Measurements from ENCODE around the gene NAPG.

NAPG gene

DNA sequence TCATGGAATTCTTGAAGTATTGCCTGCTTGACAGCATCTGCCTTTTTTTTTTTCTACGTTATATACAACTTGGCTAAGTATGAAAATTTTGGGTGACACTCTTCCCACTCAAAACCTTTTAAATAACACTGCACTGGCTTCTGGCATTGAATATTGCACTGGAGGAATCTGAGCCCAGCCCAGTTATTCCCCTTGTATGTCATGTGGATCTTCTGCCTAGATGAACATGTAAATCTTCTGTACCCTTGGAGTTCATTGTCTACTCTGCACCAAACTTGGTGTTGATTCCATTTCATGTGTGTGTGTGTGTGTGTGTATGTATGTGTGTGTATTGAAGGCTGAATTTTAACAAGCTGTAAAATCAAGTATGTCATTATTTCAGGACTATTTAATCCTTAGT, 59.4 kb downstream of the NAPG start:
- H3K4me3 ChIP-seq (replicated peaks; ENCODE audit: insufficient read depth, low read length) = no peak overlapping the region
- DNase-seq (ENCODE audit: low read depth in 1 of 2, low spot score in 1 of 2) = no peak
- H3K27ac ChIP-seq (replicated peaks) = no peak overlapping the region
- H3K27me3 ChIP-seq (ENCODE audit: insufficient read depth, poor library complexity, severe bottlenecking) = no peaks in the 10 kb centered on the region
- TF ChIP-seq POLR2AphosphoS5 (IDR thresholded peaks at IDR 0.05; ENCODE audit: low read depth) (no peak), GABPA (IDR thresholded peaks at IDR 0.05; ENCODE audit: low read depth) (no peak), SPI1 (IDR thresholded peaks at IDR 0.05; ENCODE audit: borderline replicate concordance, low read depth) (no peak)
- TF ChIP-seq, protein P1, sequence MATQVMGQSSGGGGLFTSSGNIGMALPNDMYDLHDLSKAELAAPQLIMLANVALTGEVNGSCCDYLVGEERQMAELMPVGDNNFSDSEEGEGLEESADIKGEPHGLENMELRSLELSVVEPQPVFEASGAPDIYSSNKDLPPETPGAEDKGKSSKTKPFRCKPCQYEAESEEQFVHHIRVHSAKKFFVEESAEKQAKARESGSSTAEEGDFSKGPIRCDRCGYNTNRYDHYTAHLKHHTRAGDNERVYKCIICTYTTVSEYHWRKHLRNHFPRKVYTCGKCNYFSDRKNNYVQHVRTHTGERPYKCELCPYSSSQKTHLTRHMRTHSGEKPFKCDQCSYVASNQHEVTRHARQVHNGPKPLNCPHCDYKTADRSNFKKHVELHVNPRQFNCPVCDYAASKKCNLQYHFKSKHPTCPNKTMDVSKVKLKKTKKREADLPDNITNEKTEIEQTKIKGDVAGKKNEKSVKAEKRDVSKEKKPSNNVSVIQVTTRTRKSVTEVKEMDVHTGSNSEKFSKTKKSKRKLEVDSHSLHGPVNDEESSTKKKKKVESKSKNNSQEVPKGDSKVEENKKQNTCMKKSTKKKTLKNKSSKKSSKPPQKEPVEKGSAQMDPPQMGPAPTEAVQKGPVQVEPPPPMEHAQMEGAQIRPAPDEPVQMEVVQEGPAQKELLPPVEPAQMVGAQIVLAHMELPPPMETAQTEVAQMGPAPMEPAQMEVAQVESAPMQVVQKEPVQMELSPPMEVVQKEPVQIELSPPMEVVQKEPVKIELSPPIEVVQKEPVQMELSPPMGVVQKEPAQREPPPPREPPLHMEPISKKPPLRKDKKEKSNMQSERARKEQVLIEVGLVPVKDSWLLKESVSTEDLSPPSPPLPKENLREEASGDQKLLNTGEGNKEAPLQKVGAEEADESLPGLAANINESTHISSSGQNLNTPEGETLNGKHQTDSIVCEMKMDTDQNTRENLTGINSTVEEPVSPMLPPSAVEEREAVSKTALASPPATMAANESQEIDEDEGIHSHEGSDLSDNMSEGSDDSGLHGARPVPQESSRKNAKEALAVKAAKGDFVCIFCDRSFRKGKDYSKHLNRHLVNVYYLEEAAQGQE (IDR thresholded peaks at IDR 0.05; ENCODE audit: insufficient replicate concordance, low read depth) = no peak
- TF ChIP-seq, protein P2, sequence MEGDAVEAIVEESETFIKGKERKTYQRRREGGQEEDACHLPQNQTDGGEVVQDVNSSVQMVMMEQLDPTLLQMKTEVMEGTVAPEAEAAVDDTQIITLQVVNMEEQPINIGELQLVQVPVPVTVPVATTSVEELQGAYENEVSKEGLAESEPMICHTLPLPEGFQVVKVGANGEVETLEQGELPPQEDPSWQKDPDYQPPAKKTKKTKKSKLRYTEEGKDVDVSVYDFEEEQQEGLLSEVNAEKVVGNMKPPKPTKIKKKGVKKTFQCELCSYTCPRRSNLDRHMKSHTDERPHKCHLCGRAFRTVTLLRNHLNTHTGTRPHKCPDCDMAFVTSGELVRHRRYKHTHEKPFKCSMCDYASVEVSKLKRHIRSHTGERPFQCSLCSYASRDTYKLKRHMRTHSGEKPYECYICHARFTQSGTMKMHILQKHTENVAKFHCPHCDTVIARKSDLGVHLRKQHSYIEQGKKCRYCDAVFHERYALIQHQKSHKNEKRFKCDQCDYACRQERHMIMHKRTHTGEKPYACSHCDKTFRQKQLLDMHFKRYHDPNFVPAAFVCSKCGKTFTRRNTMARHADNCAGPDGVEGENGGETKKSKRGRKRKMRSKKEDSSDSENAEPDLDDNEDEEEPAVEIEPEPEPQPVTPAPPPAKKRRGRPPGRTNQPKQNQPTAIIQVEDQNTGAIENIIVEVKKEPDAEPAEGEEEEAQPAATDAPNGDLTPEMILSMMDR (IDR thresholded peaks at IDR 0.05; ENCODE audit: insufficient read depth, low read length) = no peak

DNA sequence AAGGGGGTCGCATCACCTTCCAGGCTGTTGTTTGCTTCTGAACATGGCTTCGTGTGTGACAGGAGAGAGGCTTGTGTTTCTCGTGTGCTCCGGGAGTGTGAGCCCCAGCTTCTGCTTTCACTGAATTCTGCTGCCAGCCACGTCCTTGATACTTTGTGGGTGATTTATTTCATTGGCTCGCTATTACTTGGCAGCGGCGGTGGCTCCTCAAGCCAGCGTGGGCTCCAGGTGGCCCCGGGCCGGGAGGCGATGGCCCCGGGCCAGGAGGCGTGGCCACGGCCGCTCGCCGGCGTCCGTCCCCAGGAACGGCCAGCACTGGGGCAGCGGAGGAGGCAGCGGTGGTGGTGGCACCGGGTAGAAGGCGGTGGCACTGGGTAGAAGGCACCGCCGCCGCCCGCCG, 63.1 kb downstream of the NAPG start:
- TF ChIP-seq GABPA (IDR thresholded peaks at IDR 0.05; ENCODE audit: low read depth) (no peak), POLR2AphosphoS5 (IDR thresholded peaks at IDR 0.05; ENCODE audit: low read depth) (no peak), SPI1 (IDR thresholded peaks at IDR 0.05; ENCODE audit: borderline replicate concordance, low read depth) (no peak)
- TF ChIP-seq, protein P1 (IDR thresholded peaks at IDR 0.05; ENCODE audit: insufficient replicate concordance, low read depth) = no peak
- TF ChIP-seq, protein P2 (IDR thresholded peaks at IDR 0.05; ENCODE audit: insufficient read depth, low read length) = no peak
- Histone ChIP-seq H3K27ac (replicated peaks) (no peak overlapping the region), H3K27me3 (ENCODE audit: insufficient read depth, poor library complexity, severe bottlenecking) (no peaks in the 10 kb centered on the region), H3K4me3 (replicated peaks; ENCODE audit: insufficient read depth, low read length) (no peak overlapping the region)
- DNase-seq (ENCODE audit: low read depth in 1 of 2, low spot score in 1 of 2) = no peak

DNA sequence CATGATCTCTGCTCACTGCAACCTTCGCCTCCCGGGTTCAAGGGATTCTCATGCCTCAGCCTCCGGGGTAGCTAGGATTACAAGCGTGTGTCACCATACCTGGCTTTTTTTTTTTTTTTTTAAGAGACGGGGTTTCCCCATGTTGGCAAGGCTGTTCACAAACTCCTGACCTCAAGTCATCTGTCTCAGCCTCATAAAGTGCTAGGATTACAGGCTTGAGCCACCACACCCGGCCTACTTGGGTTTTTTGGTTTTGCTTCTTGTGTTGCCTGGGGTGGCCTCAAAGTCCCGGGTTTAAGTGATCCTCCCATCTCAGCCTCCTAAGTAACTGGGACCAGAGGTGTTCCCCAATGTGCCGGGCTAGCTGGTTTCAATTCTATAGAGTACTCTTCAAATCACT, 64.6 kb downstream of the NAPG start:
- no peak for DNase-seq (ENCODE audit: low read depth in 1 of 2, low spot score in 1 of 2)
- Histone ChIP-seq H3K4me3 (replicated peaks; ENCODE audit: insufficient read depth, low read length) (no peak overlapping the region), H3K27me3 (ENCODE audit: insufficient read depth, poor library complexity, severe bottlenecking) (no peaks in the 10 kb centered on the region), H3K27ac (replicated peaks) (no peak overlapping the region)
- TF ChIP-seq, protein P2 (IDR thresholded peaks at IDR 0.05; ENCODE audit: insufficient read depth, low read length) = no peak
- TF ChIP-seq POLR2AphosphoS5 (IDR thresholded peaks at IDR 0.05; ENCODE audit: low read depth) (no peak), GABPA (IDR thresholded peaks at IDR 0.05; ENCODE audit: low read depth) (no peak), SPI1 (IDR thresholded peaks at IDR 0.05; ENCODE audit: borderline replicate concordance, low read depth) (no peak)
- TF ChIP-seq, protein P1 (IDR thresholded peaks at IDR 0.05; ENCODE audit: insufficient replicate concordance, low read depth) = no peak
